ENCODE results near the gene ZBTB25. TPM values are rescaled to one million over a fixed set of nuclear protein-coding genes. Genes with fewer than 3 reads are reported as not detected.

ZBTB25 gene
- total and polyA plus RNA-seq, 2 experiments from 2014 or later: 3.6 to 12.5 TPM

GRCh38 chr14:64531567-64531966 lies 27.9 kb upstream of the ZBTB25 start:
- no peak overlapping the region for H3K4me2 ChIP-seq (ENCODE audit: unreplicated experiment)
- H3K79me2 ChIP-seq (ENCODE audit: insufficient read depth): peaks cover 37% of the 10 kb centered on the region
- H3K9me2 ChIP-seq (ENCODE audit: insufficient read depth): no peaks in the 10 kb centered on the region
- TF ChIP-seq EZH2phosphoT487 (IDR thresholded peaks at IDR 0.05; ENCODE audit: insufficient read depth, low read depth) (no peak), EZH2 (IDR thresholded peaks at IDR 0.05; ENCODE audit: insufficient read depth, poor library complexity, severe bottlenecking) (no peak)
- DNase-seq: no peak
- H2AFZ ChIP-seq: no peak overlapping the region
- no peaks in the 10 kb centered on the region for H3K9me3 ChIP-seq (ENCODE audit: low read depth)
- H4K20me1 ChIP-seq (ENCODE audit: insufficient read depth): no peaks in the 10 kb centered on the region
- H3K4me3 ChIP-seq: no peak overlapping the region
- peaks cover 43% of the 10 kb centered on the region for H3F3A ChIP-seq (ENCODE audit: insufficient read depth)
- WGBS, 2 experiments (ENCODE audit: low coverage in 1 of 2, low lambda C conversion rate in 2 of 2, missing lambda C conversion rate in 2 of 2): 94 to 96% methylated on average over 2 of the region's 2 CpGs
- H3K4me1 ChIP-seq (ENCODE audit: insufficient read depth): peaks cover 17% of the 10 kb centered on the region
- H3K27me3 ChIP-seq (replicated peaks; ENCODE audit: insufficient read depth): no peaks in the 10 kb centered on the region
- no peak overlapping the region for H3K9ac ChIP-seq
- in situ Hi-C loops (cut with MboI): no loop called here
- no peak overlapping the region for H3K27ac ChIP-seq
- H3K36me3 ChIP-seq (ENCODE audit: low read depth): peaks cover 16% of the 10 kb centered on the region; the same call in 1 of the 2 replicates

GRCh38 chr14:64525354-64525753 lies 21.7 kb upstream of the ZBTB25 start:
- H3F3A ChIP-seq (ENCODE audit: insufficient read depth): peaks cover 29% of the 10 kb centered on the region; the same call in 1 of the 2 replicates
- peaks cover 17% of the 10 kb centered on the region; the same call in 1 of the 2 replicates for H4K20me1 ChIP-seq (ENCODE audit: insufficient read depth)
- TF ChIP-seq EZH2 (IDR thresholded peaks at IDR 0.05; ENCODE audit: insufficient read depth, poor library complexity, severe bottlenecking) (no peak), EZH2phosphoT487 (IDR thresholded peaks at IDR 0.05; ENCODE audit: insufficient read depth, low read depth) (no peak)
- WGBS, 2 experiments (ENCODE audit: low coverage in 1 of 2, low lambda C conversion rate in 2 of 2, missing lambda C conversion rate in 2 of 2): 78 to 82% methylated on average over 2 of the region's 2 CpGs
- H3K9me2 ChIP-seq (ENCODE audit: insufficient read depth): no peaks in the 10 kb centered on the region
- H3K27me3 ChIP-seq (replicated peaks; ENCODE audit: insufficient read depth): no peaks in the 10 kb centered on the region
- peaks cover 99% of the 10 kb centered on the region for H3K79me2 ChIP-seq (ENCODE audit: insufficient read depth)
- no peak overlapping the region for H2AFZ ChIP-seq
- no peak overlapping the region for H3K27ac ChIP-seq
- no peak overlapping the region for H3K4me3 ChIP-seq
- no peak overlapping the region for H3K4me2 ChIP-seq (ENCODE audit: unreplicated experiment)
- no peak for DNase-seq
- in situ Hi-C loops (cut with MboI): no loop called here
- H3K36me3 ChIP-seq (ENCODE audit: low read depth): peaks cover 62% of the 10 kb centered on the region
- H3K4me1 ChIP-seq (ENCODE audit: insufficient read depth): peaks cover 9% of the 10 kb centered on the region; the same call in 1 of the 2 replicates
- H3K9me3 ChIP-seq (ENCODE audit: low read depth): no peaks in the 10 kb centered on the region
- H3K9ac ChIP-seq: no peak overlapping the region

- TF ChIP-seq EZH2 (IDR thresholded peaks at IDR 0.05; ENCODE audit: insufficient read depth, poor library complexity, severe bottlenecking) (no peak), EZH2phosphoT487 (IDR thresholded peaks at IDR 0.05; ENCODE audit: insufficient read depth, low read depth) (no peak)
- Histone ChIP-seq H3K4me3 (no peak overlapping the region), H3K36me3 (ENCODE audit: low read depth) (peaks cover 57% of the 10 kb centered on the region), H3K9me3 (ENCODE audit: low read depth) (no peaks in the 10 kb centered on the region), H3K27ac (no peak overlapping the region), H3K4me2 (ENCODE audit: unreplicated experiment) (no peak overlapping the region), H4K20me1 (ENCODE audit: insufficient read depth) (peaks cover 24% of the 10 kb centered on the region), H3K79me2 (ENCODE audit: insufficient read depth) (peaks cover 100% of the 10 kb centered on the region), H3K9ac (no peak overlapping the region), H3F3A (ENCODE audit: insufficient read depth) (peaks cover 29% of the 10 kb centered on the region; the same call in 1 of the 2 replicates), H3K27me3 (replicated peaks; ENCODE audit: insufficient read depth) (no peaks in the 10 kb centered on the region), H3K4me1 (ENCODE audit: insufficient read depth) (no peaks in the 10 kb centered on the region), H2AFZ (no peak overlapping the region), H3K9me2 (ENCODE audit: insufficient read depth) (no peaks in the 10 kb centered on the region)
- in situ Hi-C loops (cut with MboI): no loop called here
- 92% methylated on average over 9 of the region's 9 CpGs for WGBS, 2 experiments (ENCODE audit: low coverage in 1 of 2, low lambda C conversion rate in 2 of 2, missing lambda C conversion rate in 2 of 2)
- DNase-seq: no peak
These were observed 19.1 kb upstream of the ZBTB25 start for GRCh38 chr14:64522591-64523355.

DNA sequence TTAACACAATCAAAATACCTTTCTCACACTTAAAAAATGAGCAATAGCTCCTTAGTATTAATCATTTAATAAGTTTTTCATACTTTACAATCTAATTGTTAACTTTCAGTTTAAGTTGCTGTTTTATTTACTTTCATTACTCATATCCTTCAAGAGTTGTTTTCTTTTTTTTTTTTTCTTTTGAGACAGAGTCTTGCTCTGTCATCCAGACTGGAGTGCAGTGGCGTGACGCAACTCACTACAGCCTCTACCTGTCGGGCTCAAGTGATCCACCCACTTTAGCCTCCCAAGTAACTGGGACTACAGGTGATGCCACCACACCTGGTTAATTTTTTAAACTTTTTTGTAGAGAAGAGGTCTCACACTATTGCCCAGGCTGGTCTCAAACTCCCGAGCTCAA lies 17.1 kb upstream of the ZBTB25 start:
- H3K27me3 ChIP-seq (replicated peaks; ENCODE audit: insufficient read depth): no peaks in the 10 kb centered on the region
- H2AFZ ChIP-seq: no peak overlapping the region
- WGBS, 2 experiments (ENCODE audit: low coverage in 1 of 2, low lambda C conversion rate in 2 of 2, missing lambda C conversion rate in 2 of 2): 96 to 97% methylated on average over 4 of the region's 4 CpGs
- in situ Hi-C loops (cut with MboI): no loop called here
- H3K4me3 ChIP-seq: no peak overlapping the region
- H3K36me3 ChIP-seq (ENCODE audit: low read depth): peaks cover 39% of the 10 kb centered on the region
- peaks cover 100% of the 10 kb centered on the region for H3K79me2 ChIP-seq (ENCODE audit: insufficient read depth)
- no peak overlapping the region for H3K9ac ChIP-seq
- no peaks in the 10 kb centered on the region for H3K9me3 ChIP-seq (ENCODE audit: low read depth)
- DNase-seq: no peak
- no peak overlapping the region for H3K27ac ChIP-seq
- no peaks in the 10 kb centered on the region for H3K4me1 ChIP-seq (ENCODE audit: insufficient read depth)
- H3K9me2 ChIP-seq (ENCODE audit: insufficient read depth): no peaks in the 10 kb centered on the region
- peaks cover 37% of the 10 kb centered on the region for H4K20me1 ChIP-seq (ENCODE audit: insufficient read depth)
- no peak overlapping the region for H3K4me2 ChIP-seq (ENCODE audit: unreplicated experiment)
- H3F3A ChIP-seq (ENCODE audit: insufficient read depth): peaks cover 35% of the 10 kb centered on the region; the same call in 1 of the 2 replicates
- no peak for TF ChIP-seq EZH2phosphoT487 (IDR thresholded peaks at IDR 0.05; ENCODE audit: insufficient read depth, low read depth)
- TF ChIP-seq EZH2 (IDR thresholded peaks at IDR 0.05; ENCODE audit: insufficient read depth, poor library complexity, severe bottlenecking): no peak
